ENCODE measurements around the gene ARHGEF16.

DNA sequence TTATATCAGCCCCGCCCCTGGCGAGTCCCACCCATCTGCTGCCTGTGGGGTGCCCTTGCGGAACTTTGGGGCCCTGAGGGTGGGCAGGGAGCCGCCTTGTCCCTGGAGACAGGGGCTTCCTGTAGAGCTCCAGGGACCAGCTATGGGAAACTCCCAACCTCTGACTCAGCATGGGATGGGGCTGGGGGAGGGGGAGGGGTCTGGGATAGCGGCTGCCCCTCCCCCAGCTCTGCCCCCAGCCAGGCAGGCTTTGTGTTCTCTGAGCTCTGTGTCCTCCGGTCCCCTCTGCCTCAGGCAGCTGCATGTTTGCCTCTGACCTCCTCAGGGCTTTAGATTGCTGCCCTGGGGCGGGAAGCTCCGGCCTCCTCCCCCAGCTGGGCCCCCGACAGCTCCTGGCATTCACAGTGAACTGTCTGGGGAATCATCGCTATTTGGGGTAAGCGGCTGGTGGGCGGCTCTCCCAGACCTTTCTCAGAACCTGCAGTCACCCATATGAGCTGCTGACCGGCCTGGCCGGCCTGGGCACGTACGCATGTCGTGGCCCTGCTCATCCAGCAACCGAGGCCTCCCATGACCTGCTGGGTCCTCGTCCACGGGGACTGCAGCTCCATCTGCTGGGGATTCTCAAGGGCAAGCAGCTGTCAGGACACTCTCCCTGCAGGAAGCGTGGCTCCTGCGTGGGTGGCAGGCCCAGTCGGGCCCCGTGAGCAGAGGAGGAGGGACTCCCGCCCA, 17.1 kb downstream of the ARHGEF16 start:
- TF ChIP-seq NFYB (CRISPR knock-in tag; conservative IDR thresholded peaks at IDR 0.05; ENCODE audit: low read depth) (no peak), ZNF317 (CRISPR knock-in tag; IDR thresholded peaks at IDR 0.05; ENCODE audit: borderline replicate concordance, low read depth) (no peak), SP1 (CRISPR knock-in tag; conservative IDR thresholded peaks at IDR 0.05) (peak; percentile 44), NFATC4 (CRISPR knock-in tag; IDR thresholded peaks at IDR 0.05) (no peak), ZNF138 (CRISPR knock-in tag; conservative IDR thresholded peaks at IDR 0.05) (no peak), MYBL2 (CRISPR knock-in tag; IDR thresholded peaks at IDR 0.05) (no peak), NR3C1 (CRISPR knock-in tag; conservative IDR thresholded peaks at IDR 0.05; ENCODE audit: low read depth) (no peak), SMAD3 (CRISPR knock-in tag; IDR thresholded peaks at IDR 0.05; ENCODE audit: borderline replicate concordance) (no peak)
- TF ChIP-seq, protein P1, sequence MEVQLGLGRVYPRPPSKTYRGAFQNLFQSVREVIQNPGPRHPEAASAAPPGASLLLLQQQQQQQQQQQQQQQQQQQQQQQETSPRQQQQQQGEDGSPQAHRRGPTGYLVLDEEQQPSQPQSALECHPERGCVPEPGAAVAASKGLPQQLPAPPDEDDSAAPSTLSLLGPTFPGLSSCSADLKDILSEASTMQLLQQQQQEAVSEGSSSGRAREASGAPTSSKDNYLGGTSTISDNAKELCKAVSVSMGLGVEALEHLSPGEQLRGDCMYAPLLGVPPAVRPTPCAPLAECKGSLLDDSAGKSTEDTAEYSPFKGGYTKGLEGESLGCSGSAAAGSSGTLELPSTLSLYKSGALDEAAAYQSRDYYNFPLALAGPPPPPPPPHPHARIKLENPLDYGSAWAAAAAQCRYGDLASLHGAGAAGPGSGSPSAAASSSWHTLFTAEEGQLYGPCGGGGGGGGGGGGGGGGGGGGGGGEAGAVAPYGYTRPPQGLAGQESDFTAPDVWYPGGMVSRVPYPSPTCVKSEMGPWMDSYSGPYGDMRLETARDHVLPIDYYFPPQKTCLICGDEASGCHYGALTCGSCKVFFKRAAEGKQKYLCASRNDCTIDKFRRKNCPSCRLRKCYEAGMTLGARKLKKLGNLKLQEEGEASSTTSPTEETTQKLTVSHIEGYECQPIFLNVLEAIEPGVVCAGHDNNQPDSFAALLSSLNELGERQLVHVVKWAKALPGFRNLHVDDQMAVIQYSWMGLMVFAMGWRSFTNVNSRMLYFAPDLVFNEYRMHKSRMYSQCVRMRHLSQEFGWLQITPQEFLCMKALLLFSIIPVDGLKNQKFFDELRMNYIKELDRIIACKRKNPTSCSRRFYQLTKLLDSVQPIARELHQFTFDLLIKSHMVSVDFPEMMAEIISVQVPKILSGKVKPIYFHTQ (CRISPR knock-in tag; IDR thresholded peaks at IDR 0.05), result no peak
- TF ChIP-seq, protein P2, sequence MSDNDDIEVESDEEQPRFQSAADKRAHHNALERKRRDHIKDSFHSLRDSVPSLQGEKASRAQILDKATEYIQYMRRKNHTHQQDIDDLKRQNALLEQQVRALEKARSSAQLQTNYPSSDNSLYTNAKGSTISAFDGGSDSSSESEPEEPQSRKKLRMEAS (CRISPR knock-in tag; IDR thresholded peaks at IDR 0.05), result peak; percentile 58; the same call in 1 of the 2 replicates
- TF ChIP-seq, protein P3, sequence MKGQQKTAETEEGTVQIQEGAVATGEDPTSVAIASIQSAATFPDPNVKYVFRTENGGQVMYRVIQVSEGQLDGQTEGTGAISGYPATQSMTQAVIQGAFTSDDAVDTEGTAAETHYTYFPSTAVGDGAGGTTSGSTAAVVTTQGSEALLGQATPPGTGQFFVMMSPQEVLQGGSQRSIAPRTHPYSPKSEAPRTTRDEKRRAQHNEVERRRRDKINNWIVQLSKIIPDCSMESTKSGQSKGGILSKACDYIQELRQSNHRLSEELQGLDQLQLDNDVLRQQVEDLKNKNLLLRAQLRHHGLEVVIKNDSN (CRISPR knock-in tag; IDR thresholded peaks at IDR 0.05), result no peak
- TF ChIP-seq, protein P4, sequence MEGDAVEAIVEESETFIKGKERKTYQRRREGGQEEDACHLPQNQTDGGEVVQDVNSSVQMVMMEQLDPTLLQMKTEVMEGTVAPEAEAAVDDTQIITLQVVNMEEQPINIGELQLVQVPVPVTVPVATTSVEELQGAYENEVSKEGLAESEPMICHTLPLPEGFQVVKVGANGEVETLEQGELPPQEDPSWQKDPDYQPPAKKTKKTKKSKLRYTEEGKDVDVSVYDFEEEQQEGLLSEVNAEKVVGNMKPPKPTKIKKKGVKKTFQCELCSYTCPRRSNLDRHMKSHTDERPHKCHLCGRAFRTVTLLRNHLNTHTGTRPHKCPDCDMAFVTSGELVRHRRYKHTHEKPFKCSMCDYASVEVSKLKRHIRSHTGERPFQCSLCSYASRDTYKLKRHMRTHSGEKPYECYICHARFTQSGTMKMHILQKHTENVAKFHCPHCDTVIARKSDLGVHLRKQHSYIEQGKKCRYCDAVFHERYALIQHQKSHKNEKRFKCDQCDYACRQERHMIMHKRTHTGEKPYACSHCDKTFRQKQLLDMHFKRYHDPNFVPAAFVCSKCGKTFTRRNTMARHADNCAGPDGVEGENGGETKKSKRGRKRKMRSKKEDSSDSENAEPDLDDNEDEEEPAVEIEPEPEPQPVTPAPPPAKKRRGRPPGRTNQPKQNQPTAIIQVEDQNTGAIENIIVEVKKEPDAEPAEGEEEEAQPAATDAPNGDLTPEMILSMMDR (IDR thresholded peaks at IDR 0.05), result no peak

Measured in WTC11 (cell line).